ENCODE measurements around the gene LGI1. TPM values are rescaled to one million over a fixed set of nuclear protein-coding genes. Genes with fewer than 3 reads are reported as not detected.
A peak's percentile ranks its signal among the peaks of the same experiment; 100 is the strongest.

Gene LGI1
- total RNA-seq, 1 experiment from 2014 or later = 1.2 TPM

- Mint-ChIP-seq H3K27ac (peak overlapping the region in 1 of 3 experiments; percentile 57; a peak in 1 of 7 replicates), H3K27me3 (ENCODE audit: low read depth) (no peaks in the 10 kb centered on the region; the same call in none of the 2 replicates), H3K4me1 (peaks cover 51 to 70% of the 10 kb centered on the region in 2 experiments), H3K9me3 (no peaks in the 10 kb centered on the region; a peak in 1 of 5 replicates), H3K4me3 (no peak overlapping the region), H3K36me3 (ENCODE audit: insufficient read depth in 1 of 3, low read depth in 3 of 3) (no peaks in the 10 kb centered on the region)
- H3K56ac ChIP-seq (ENCODE audit: insufficient read length, low read depth, low read length) = no peak overlapping the region
- H3K9me3 ChIP-seq (ENCODE audit: control insufficient read depth, low read depth, low read length) = no peaks in the 10 kb centered on the region
- peaks cover 7% of the 10 kb centered on the region; the same call in 1 of the 2 replicates for H3K4me1 ChIP-seq (ENCODE audit: insufficient read depth, low read length)
- H2BK15ac ChIP-seq (ENCODE audit: low read depth, low read length) = no peak overlapping the region
- TF ChIP-seq, protein P1, sequence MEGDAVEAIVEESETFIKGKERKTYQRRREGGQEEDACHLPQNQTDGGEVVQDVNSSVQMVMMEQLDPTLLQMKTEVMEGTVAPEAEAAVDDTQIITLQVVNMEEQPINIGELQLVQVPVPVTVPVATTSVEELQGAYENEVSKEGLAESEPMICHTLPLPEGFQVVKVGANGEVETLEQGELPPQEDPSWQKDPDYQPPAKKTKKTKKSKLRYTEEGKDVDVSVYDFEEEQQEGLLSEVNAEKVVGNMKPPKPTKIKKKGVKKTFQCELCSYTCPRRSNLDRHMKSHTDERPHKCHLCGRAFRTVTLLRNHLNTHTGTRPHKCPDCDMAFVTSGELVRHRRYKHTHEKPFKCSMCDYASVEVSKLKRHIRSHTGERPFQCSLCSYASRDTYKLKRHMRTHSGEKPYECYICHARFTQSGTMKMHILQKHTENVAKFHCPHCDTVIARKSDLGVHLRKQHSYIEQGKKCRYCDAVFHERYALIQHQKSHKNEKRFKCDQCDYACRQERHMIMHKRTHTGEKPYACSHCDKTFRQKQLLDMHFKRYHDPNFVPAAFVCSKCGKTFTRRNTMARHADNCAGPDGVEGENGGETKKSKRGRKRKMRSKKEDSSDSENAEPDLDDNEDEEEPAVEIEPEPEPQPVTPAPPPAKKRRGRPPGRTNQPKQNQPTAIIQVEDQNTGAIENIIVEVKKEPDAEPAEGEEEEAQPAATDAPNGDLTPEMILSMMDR (conservative IDR thresholded peaks at IDR 0.05) = peak; percentile 76
- H4K5ac ChIP-seq (ENCODE audit: insufficient read length, low read depth, low read length) = no peak overlapping the region
- H3K27me3 ChIP-seq (ENCODE audit: insufficient read depth, low read length) = no peaks in the 10 kb centered on the region
- no peak overlapping the region for H2AFZ ChIP-seq (ENCODE audit: low read length)
- no peak overlapping the region for H2BK120ac ChIP-seq (ENCODE audit: low read depth, low read length, poor library complexity, severe bottlenecking)
- no peak overlapping the region for H2BK12ac ChIP-seq (ENCODE audit: insufficient read length, low read depth, low read length)
- no peak overlapping the region for H2BK5ac ChIP-seq (ENCODE audit: insufficient read length, low read length)
- no peak overlapping the region for H3K23ac ChIP-seq (ENCODE audit: insufficient read length, low read depth, low read length)
- no peak overlapping the region for H3K27ac ChIP-seq (ENCODE audit: insufficient read length, low read depth, low read length)
- no CpG with 5 or more reads among the region's 4 CpGs for WGBS (ENCODE audit: extremely low coverage, insufficient read length, low lambda C conversion rate)
- no peak overlapping the region for H2AK5ac ChIP-seq (ENCODE audit: insufficient read length, low read length)
- no peaks in the 10 kb centered on the region for H3K79me1 ChIP-seq (ENCODE audit: insufficient read depth, low read depth, low read length, poor library complexity, severe bottlenecking)
- no peak overlapping the region for H4K91ac ChIP-seq (ENCODE audit: insufficient read length, low read depth, low read length)
- DNase-seq = peak; percentile 86
- H3K23me2 ChIP-seq (ENCODE audit: insufficient read length, low read depth, low read length, poor library complexity, severe bottlenecking) = no peaks in the 10 kb centered on the region
- H4K20me1 ChIP-seq (ENCODE audit: control insufficient read depth, insufficient read depth, insufficient read length) = no peaks in the 10 kb centered on the region
- H3K9ac ChIP-seq (ENCODE audit: extremely low read depth, insufficient read length, low read length) = no peak overlapping the region
- no peak overlapping the region for H3K4ac ChIP-seq (ENCODE audit: low read depth, low read length)
- no peak overlapping the region for H3K18ac ChIP-seq (ENCODE audit: insufficient read length, low read depth, low read length)
- H3K79me2 ChIP-seq (ENCODE audit: insufficient read depth, low read length) = no peaks in the 10 kb centered on the region
- H3T11ph ChIP-seq (ENCODE audit: low read length) = no peak overlapping the region
- no peak overlapping the region for H3K4me2 ChIP-seq (ENCODE audit: insufficient read depth, insufficient read length, low read length)
- H2BK20ac ChIP-seq (ENCODE audit: low read depth, low read length, poor library complexity, severe bottlenecking) = no peak overlapping the region
- H3K14ac ChIP-seq (ENCODE audit: insufficient read depth, low read length) = no peak overlapping the region
- H4K8ac ChIP-seq (replicated peaks; ENCODE audit: insufficient read length, low read depth, low read length) = no peak overlapping the region
Observed at GRCh38 chr10:93746844-93747284, 10.9 kb upstream of the LGI1 start.
